Heart left ventricle (tissue), 16 donors: ENCODE results near the gene NDUFS8. TPM values are rescaled to one million over a fixed set of nuclear protein-coding genes. Genes with fewer than 3 reads are reported as not detected.
A peak's percentile ranks its signal among the peaks of the same experiment; 100 is the strongest.

Experiments
- ATAC-seq, 4 donors: fragments of 200-7000 bp; cut with Tn5 transposase; one replicate each; pipeline ENCODE4 v1.9.1; 2020 to 2022; ENCODE audit warnings: moderate library complexity in 4 of 4, mild to moderate bottlenecking in 3 of 4, moderate number of reproducible peaks in 1 of 4
- DNase-seq, 5 donors: peaks; one replicate each; pipeline ENCODE4 v3.0.0-alpha.2; 2020
- H3K27ac ChIP-seq, 12 donors: fragments of 200-600 bp; sonication (generic) in 4 of 12; one replicate each; pipeline versions ENCODE4 v1.5.0 to v1.8.0; 2016 to 2022; ENCODE audit warnings: mild to moderate bottlenecking in 2 of 12
- H3K27me3 ChIP-seq, 9 donors: fragments of 200-600 bp; sonication (generic) in 2 of 9; one replicate each; pipeline versions ENCODE4 v1.5.1 to v1.8.0; 2016 to 2022; ENCODE audit warnings: mild to moderate bottlenecking in 3 of 9
- H3K36me3 ChIP-seq, 9 donors: fragments of 200-600 bp; sonication (generic) in 2 of 9; one replicate each; pipeline versions ENCODE4 v1.5.0 to v1.8.0; 2018 to 2022; ENCODE audit warnings: mild to moderate bottlenecking in 2 of 9
- H3K4me1 ChIP-seq, 12 donors: fragments of 200-600 bp; sonication (generic) in 4 of 12; one replicate each; pipeline versions ENCODE4 v1.5.0 to v1.8.0; 2016 to 2022; ENCODE audit warnings: mild to moderate bottlenecking in 3 of 12
- H3K4me3 ChIP-seq, 12 donors: fragments of 200-600 bp; sonication (generic) in 4 of 12; one replicate each; pipeline versions ENCODE4 v1.5.0 to v1.8.0; 2017 to 2022; ENCODE audit warnings: mild to moderate bottlenecking in 9 of 12, moderate library complexity in 4 of 12
- H3K9me3 ChIP-seq, 12 donors: fragments of 200-600 bp; sonication (generic) in 4 of 12; one replicate each; pipeline versions ENCODE4 v1.5.0 to v1.8.0; 2016 to 2022; ENCODE audit warnings: mild to moderate bottlenecking in 1 of 12
- CTCF ChIP-seq, 12 donors: fragments of 200-600 bp; sonication (generic) in 4 of 12; IDR thresholded peaks; one replicate each; pipeline versions ENCODE4 v1.5.0 to v1.8.0; 2018 to 2022; ENCODE audit warnings: antibody characterized with exemption in 12 of 12, mild to moderate bottlenecking in 5 of 12
- POLR2A ChIP-seq, 2 donors: fragments of 450-650 bp; IDR thresholded peaks; one replicate each; pipeline ENCODE4 v1.6.1; 2017; ENCODE audit warnings: antibody characterized with exemption in 2 of 2, mild to moderate bottlenecking in 2 of 2, moderate library complexity in 2 of 2
- WGBS, 4 donors: extraction: QIAGEN DNeasy Blood & Tissue Kit in 2 of 4; methylation state at CpG; one replicate each; pipeline versions ENCODE4 v1.1.5 to v1.1.7; 2013 to 2018; 5-methylcytosine and 5-hydroxymethylcytosine counted together
- intact Hi-C, 10 donors: fragments of 100-400 bp; cut with DNase I; formaldehyde crosslinking; loops; one replicate each; pipeline versions ENCODE4 v1.11.1 to v1.14.2; 2022
- polyA plus RNA-seq, 2 donors: library from polyadenylated mRNA; stranded (reverse); fragments of 200-250 nt; gene quantifications; one replicate each; pipeline ENCODE4 v1.2.3, GENCODE V29; 2013
- total RNA-seq, 9 donors: library from RNA; depleted of rRNA in 2 of 9; stranded (reverse); fragments of >200 nt in 2 of 9; fragmentation: NEBNext Ultra II Directional in 3 of 9; extraction: Animal tissue kit (Norgen Biotek cat#: 25700) in 3 of 9; gene quantifications; one replicate each; pipeline versions ENCODE4 v1.1.0 to v1.2.4, GENCODE V29; 2016 to 2023
- donor health status: ischemic (EF 13 %, LVEDD 7.1; RV severe dilation, severe dysfunction).
- donor health status: healthy with polysubstance abuse.
- donor health status: DM: no; HTN: yes; CAD: no.
- donor health status: DM: no; HTN: no; CAD: no.
- donor health status: ischemic (EF 25% LVEDD 6.9; RV normal size, moderate dysfunction).
- donor health status: ischemic (EF 25% LVEDD 5.7; RV mildly dilated, moderate dysfunction).
- donor health status: healthy.
- donor health status: DM: yes; HTN: yes; CAD: no.
- donor health status: ischemic (EF 35%, LVEDD 5.7; RV mildly dilated, moderate dysfunction).
- donor health status: nonischemic (EF 11% LVEDD 7.7; RV severe dilation, severe dysfunction).
- donor health status: DM: yes; HTN: yes; CAD: no.
- donor health status: PGD.
- donor health status: ischemic (EF 29% LVEDD 5.4; RV normal size, mild dysfunction).
- donor health status: nonischemic (EF 23%, LVEDD 6.1; RV moderate dilation, normal function).

The NDUFS8 gene
- total and polyA plus RNA-seq, 11 donors: 262 to 948 (median 365) TPM

- H3K27ac ChIP-seq: peak overlapping the region in 3 of 12 donors; percentile 5 to 91 (median 38)
- intact Hi-C loops: no loop called here
- TF ChIP-seq POLR2A (IDR thresholded peaks at IDR 0.05) (no peak), CTCF (IDR thresholded peaks at IDR 0.05) (no peak)
These were observed 11.2 kb downstream of the NDUFS8 start for GRCh38 chr11:68041617-68042218.

GRCh38 chr11:68042219-68043028 is 11.9 kb downstream of the NDUFS8 start:
- Histone ChIP-seq H3K27me3 (no peaks in the 10 kb centered on the region), H3K27ac (peak overlapping the region in 2 of 12 donors; percentile 5 to 38), H3K9me3 (no peaks in the 10 kb centered on the region), H3K36me3 (peaks cover 0 to 62% (median 10%) of the 10 kb centered on the region in 9 donors), H3K4me3 (no peak overlapping the region), H3K4me1 (peaks cover 9 to 35% (median 24%) of the 10 kb centered on the region in 12 donors)
- TF ChIP-seq CTCF (IDR thresholded peaks at IDR 0.05) (no peak), POLR2A (IDR thresholded peaks at IDR 0.05) (no peak)
- ATAC-seq: no peak
- intact Hi-C loops: no loop called here
- WGBS, 4 donors: 88 to 98% (median 93%) methylated on average over 16 to 27 of the region's 27 CpGs
- peak in 3 of 5 donors; percentile 17 to 60 (median 24) for DNase-seq

More at GRCh38 chr11:68041617-68042218, 11.2 kb downstream of the NDUFS8 start:
- DNase-seq (peak in 2 of 5 donors; percentile 17 to 25), ATAC-seq (no peak)
- WGBS, 4 donors: 87 to 93% (median 91%) methylated on average over 3 to 12 of the region's 12 CpGs
- Histone ChIP-seq H3K27me3 (no peaks in the 10 kb centered on the region), H3K4me3 (no peak overlapping the region), H3K4me1 (peaks cover 11 to 42% (median 31%) of the 10 kb centered on the region in 12 donors), H3K9me3 (no peaks in the 10 kb centered on the region), H3K36me3 (peaks cover 0 to 58% (median 10%) of the 10 kb centered on the region in 9 donors)

GRCh38 chr11:68043029-68043348 is 12.5 kb downstream of the NDUFS8 start:
- TF ChIP-seq POLR2A (IDR thresholded peaks at IDR 0.05) (no peak), CTCF (IDR thresholded peaks at IDR 0.05) (no peak)
- H3K36me3 ChIP-seq: peaks cover 0 to 68% (median 12%) of the 10 kb centered on the region in 9 donors

More at GRCh38 chr11:68043029-68043348, 12.5 kb downstream of the NDUFS8 start:
- H3K4me3 ChIP-seq: no peak overlapping the region
- ATAC-seq (no peak), DNase-seq (peak in 1 of 5 donors; percentile 17)
- H3K27me3 ChIP-seq: no peaks in the 10 kb centered on the region
- intact Hi-C loops: no loop called here
- 78 to 86% (median 81%) methylated on average over 3 to 8 of the region's 8 CpGs for WGBS, 4 donors
- H3K27ac ChIP-seq: peak overlapping the region in 1 of 12 donors; percentile 38
- H3K9me3 ChIP-seq: no peaks in the 10 kb centered on the region
- peaks cover 4 to 29% (median 18%) of the 10 kb centered on the region in 12 donors for H3K4me1 ChIP-seq
